A549 (cell line): ENCODE measurements around the gene PBX1. TPM values are rescaled to one million over a fixed set of nuclear protein-coding genes. Genes with fewer than 3 reads are reported as not detected.

Experiments
- ATAC-seq, 2 experiments: fragments of 200-7000 bp in 1 of 2; fragments of >200 bp in 1 of 2; cut with Nextera tagmentation in 1 of 2; cut with Tn5 transposase in 1 of 2; 3 replicates each; pipeline versions ENCODE4 v1.8.0 to v1.9.1; 2018 to 2020; ENCODE audit warnings: mild to moderate bottlenecking in 1 of 2, moderate library complexity in 1 of 2
- CTCF ChIA-PET: fragments of 300-600 bp; sonication (Branson Sonifier 250); formaldehyde crosslinking; extraction: SDS; loops from one replicate; lab custom pipeline; 2021; ENCODE audit warnings: antibody characterized with exemption, inconsistent platforms; lab: Yijun Ruan, JAX
- POLR2A ChIA-PET: fragments of 350-600 bp; formaldehyde crosslinking; extraction: SDS; loops from one replicate; lab custom pipeline; 2021; ENCODE audit warnings: antibody characterized with exemption, inconsistent platforms; lab: Yijun Ruan, JAX
- DNase-seq, 2 experiments: peaks; one replicate each; pipeline versions ENCODE4 v3.0.0 to v3.0.0-alpha.2; 2011 to 2016; ENCODE audit warnings: low read depth in 1 of 2, low spot score in 1 of 2
- FAIRE-seq: peaks from 2 replicates; lab custom pipeline; 2011; peaks lifted over from hg19 to GRCh38; lab: Jason Lieb, UNC
- H3K27ac ChIP-seq, 2 experiments: fragments of >200 bp; sonication (Bioruptor Twin); formaldehyde crosslinking; 3 replicates each; pipeline ENCODE4 v1.5.1; 2016 to 2017
- H3K4me1 ChIP-seq: fragments of >200 bp; sonication (Bioruptor Twin); formaldehyde crosslinking; 3 replicates; pipeline ENCODE4 v1.6.1; 2016
- H3K4me2 ChIP-seq: fragments of >200 bp; sonication (Bioruptor Twin); formaldehyde crosslinking; 3 replicates; pipeline ENCODE4 v1.6.1; 2016
- H3K4me3 ChIP-seq: fragments of >200 bp; sonication (Bioruptor Twin); formaldehyde crosslinking; 3 replicates; pipeline ENCODE4 v1.5.1; 2016
- H3K9me3 ChIP-seq: fragments of >200 bp; sonication (Bioruptor Twin); formaldehyde crosslinking; 3 replicates; pipeline ENCODE4 v1.6.1; 2016
- CEBPB ChIP-seq, 2 experiments: fragments of >200 bp in 1 of 2; sonication (Bioruptor Twin) in 1 of 2; formaldehyde crosslinking in 1 of 2; IDR thresholded peaks; 2 replicates each; pipeline ENCODE4 v1.6.1; 2012 to 2016
- CHD2 ChIP-seq: fragments of 150-350 bp; IDR thresholded peaks from 2 replicates; pipeline ENCODE4 v1.6.1; 2014; ENCODE audit warnings: low read length; ENCODE audit not compliant: partially characterized antibody
- EHMT2 ChIP-seq: fragments of 200-600 bp; sonication (generic); IDR thresholded peaks from 2 replicates; pipeline ENCODE4 v1.6.1; 2016; ENCODE audit warnings: antibody characterized with exemption, low read depth, mild to moderate bottlenecking, moderate library complexity
- FOSL2 ChIP-seq, 2 experiments: fragments of 450-650 bp in 1 of 2; fragments of >200 bp in 1 of 2; sonication (Bioruptor Twin) in 1 of 2; formaldehyde crosslinking; IDR thresholded peaks; 2 replicates each; pipeline versions ENCODE4 v1.5.0 to v1.6.1; 2016 to 2020; ENCODE audit warnings: mild to moderate bottlenecking in 1 of 2, moderate library complexity in 1 of 2
- FOXS1 ChIP-seq: fragments of 250-450 bp; sonication (Bioruptor Pico); IDR thresholded peaks from 2 replicates; pipeline ENCODE4 v1.5.0; 2020; ENCODE audit warnings: mild to moderate bottlenecking, moderate library complexity
- GATA3 ChIP-seq: IDR thresholded peaks from 2 replicates; pipeline ENCODE4 v1.6.1; 2012; ENCODE audit warnings: borderline replicate concordance
- HEYL ChIP-seq: fragments of 250-450 bp; sonication (Bioruptor Pico); IDR thresholded peaks from 2 replicates; pipeline ENCODE4 v1.8.0; 2021; ENCODE audit warnings: mild to moderate bottlenecking, moderate library complexity
- HOXB5 ChIP-seq: fragments of 250-450 bp; sonication (Bioruptor Pico); IDR thresholded peaks from 2 replicates; pipeline ENCODE4 v1.5.0; 2020; ENCODE audit warnings: mild to moderate bottlenecking, moderate library complexity
- JUNB ChIP-seq: fragments of >200 bp; sonication (Bioruptor Twin); formaldehyde crosslinking; IDR thresholded peaks from 2 replicates; pipeline ENCODE4 v1.6.1; 2016
- NFE2L2 ChIP-seq: fragments of 150-350 bp; conservative IDR thresholded peaks from 2 replicates; pipeline ENCODE4 v1.6.1; 2014; ENCODE audit warnings: low read length
- RARB ChIP-seq: fragments of 250-450 bp; sonication (Bioruptor Pico); IDR thresholded peaks from 2 replicates; pipeline ENCODE4 v1.8.0; 2021; ENCODE audit warnings: mild to moderate bottlenecking, moderate library complexity
- TFCP2L1 ChIP-seq: fragments of 250-450 bp; sonication (Bioruptor Pico); IDR thresholded peaks from 2 replicates; pipeline ENCODE4 v1.5.0; 2021; ENCODE audit warnings: mild to moderate bottlenecking
- ZSCAN20 ChIP-seq: fragments of 250-450 bp; sonication (Bioruptor Pico); IDR thresholded peaks from 2 replicates; pipeline ENCODE4 v1.8.0; 2022; ENCODE audit warnings: mild to moderate bottlenecking, moderate library complexity
- WGBS: methylation state at CpG from one replicate; pipeline ENCODE4 v1.1.6; 2017; ENCODE audit errors: missing lambda C conversion rate; 5-methylcytosine and 5-hydroxymethylcytosine counted together
- polyA plus RNA-seq, 4 experiments: library from polyadenylated mRNA; depleted of rRNA in 3 of 4; stranded (reverse); fragments of >200 nt; fragmentation: RNase III in 1 of 4; extraction: RNeasy Plus Mini Kit Qiagen cat#74134 plus additional on column Dnase treatment in 1 of 4; gene quantifications; 2 replicates in 3 of 4; 3 replicates in 1 of 4; pipeline ENCODE4 v1.2.3, GENCODE V29; 2011 to 2017
- TF ChIP-seq, protein P1 (sequence below): fragments of 450-650 bp; IDR thresholded peaks from 2 replicates; pipeline ENCODE4 v1.6.1; 2014; ENCODE audit warnings: antibody characterized with exemption
- TF ChIP-seq, protein P2 (sequence below): IDR thresholded peaks from 2 replicates; pipeline ENCODE4 v1.6.1; 2012; ENCODE audit warnings: low read depth, borderline replicate concordance
- TF ChIP-seq, protein P3 (sequence below): fragments of >200 bp; sonication (Bioruptor Twin); formaldehyde crosslinking; IDR thresholded peaks from 3 replicates; pipeline ENCODE4 v1.5.1; 2016
- TF ChIP-seq, protein P4 (sequence below): IDR thresholded peaks from 2 replicates; pipeline ENCODE4 v1.6.1; 2012
- TF ChIP-seq, protein P5 (sequence below): fragments of 250-450 bp; sonication (Bioruptor Pico); IDR thresholded peaks from 2 replicates; pipeline ENCODE4 v1.5.0; 2021; ENCODE audit warnings: mild to moderate bottlenecking, moderate library complexity, borderline replicate concordance

The PBX1 gene
- polyA plus RNA-seq, 2 of the 4 experiments (the other 2 are of a cell fraction) = 47.8 to 61.5 TPM

DNA sequence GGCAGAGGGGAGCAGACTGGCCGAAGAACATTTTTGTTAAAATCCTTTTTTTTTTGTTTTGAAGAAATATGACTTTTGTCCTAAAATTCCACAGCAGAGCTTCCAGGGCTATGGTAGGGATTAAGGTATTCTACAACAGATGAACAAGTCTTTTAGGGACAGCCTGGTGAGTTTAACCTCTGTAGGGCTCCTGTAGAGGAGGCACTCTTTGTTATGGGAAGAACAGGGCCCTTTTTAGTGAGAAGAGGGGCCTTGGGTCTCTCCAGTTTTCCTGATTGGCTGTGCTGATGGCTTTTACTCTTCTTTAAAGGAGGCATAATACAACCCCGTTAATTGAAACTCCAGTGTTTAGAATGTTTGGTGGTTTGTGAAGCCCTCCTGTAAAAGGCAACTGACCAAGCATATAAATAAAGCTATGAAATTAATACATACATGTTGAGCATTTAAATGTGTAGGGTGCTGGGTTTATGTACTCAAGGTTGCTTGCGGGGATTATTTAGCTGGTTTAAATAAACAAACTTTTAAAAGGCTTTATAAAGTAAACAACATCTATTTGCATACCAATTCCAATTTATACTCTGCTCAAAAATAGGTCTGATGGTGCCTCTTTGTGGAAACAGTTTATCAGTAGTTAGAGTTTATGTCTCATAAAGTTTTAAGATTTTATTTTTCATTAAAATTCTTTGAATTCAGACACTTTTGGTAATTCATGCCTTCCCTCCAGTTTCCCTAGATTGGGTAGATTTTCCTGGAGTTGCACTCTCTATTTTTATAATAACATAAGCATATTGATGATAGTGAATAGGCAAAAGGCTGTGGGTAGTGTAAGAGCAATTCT, 46.5 kb downstream of the PBX1 start:
- Histone ChIP-seq H3K9me3 (no peaks in the 10 kb centered on the region), H3K4me3 (no peak overlapping the region), H3K4me1 (peaks cover 71% of the 10 kb centered on the region), H3K27ac (peak overlapping the region in 1 of 2 experiments; percentile 29; a peak in 2 of 6 replicates), H3K4me2 (peak overlapping the region; percentile 14; the same call in 1 of the 3 replicates)
- no peak for FAIRE-seq
- 75% methylated on average over 3 of the region's 3 CpGs for WGBS
- TF ChIP-seq HOXB5 (CRISPR knock-in tag) (no peak), ZSCAN20 (CRISPR knock-in tag) (no peak), JUNB (no peak), EHMT2 (no peak), NFE2L2 (no peak)
- POLR2A ChIA-PET = no interaction called here
- no peak for ATAC-seq
- no peak for DNase-seq
- CTCF ChIA-PET = no interaction called here

DNA sequence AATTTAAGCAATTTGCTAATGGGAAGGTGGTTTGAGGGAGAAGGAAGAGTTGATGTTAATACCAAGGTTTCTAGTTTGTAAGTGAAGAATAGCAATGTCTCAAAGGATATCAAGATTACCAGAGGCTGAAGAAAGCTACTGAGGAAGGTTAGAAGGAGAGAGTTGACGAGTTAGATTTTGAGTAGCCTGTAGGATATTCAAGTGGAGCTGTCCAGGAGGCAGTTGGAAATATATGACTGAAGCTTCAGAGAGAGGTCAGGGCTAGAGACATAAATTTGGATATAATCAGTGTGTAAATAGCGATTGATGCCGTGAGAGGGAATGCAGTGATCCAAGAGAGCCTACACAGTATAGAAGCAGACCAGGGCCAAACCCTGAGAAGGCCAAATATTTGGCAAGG, 48.4 kb downstream of the PBX1 start:
- no peak for TF ChIP-seq FOXS1 (CRISPR knock-in tag)
- TF ChIP-seq HEYL (CRISPR knock-in tag) = no peak
- TF ChIP-seq, protein P1, sequence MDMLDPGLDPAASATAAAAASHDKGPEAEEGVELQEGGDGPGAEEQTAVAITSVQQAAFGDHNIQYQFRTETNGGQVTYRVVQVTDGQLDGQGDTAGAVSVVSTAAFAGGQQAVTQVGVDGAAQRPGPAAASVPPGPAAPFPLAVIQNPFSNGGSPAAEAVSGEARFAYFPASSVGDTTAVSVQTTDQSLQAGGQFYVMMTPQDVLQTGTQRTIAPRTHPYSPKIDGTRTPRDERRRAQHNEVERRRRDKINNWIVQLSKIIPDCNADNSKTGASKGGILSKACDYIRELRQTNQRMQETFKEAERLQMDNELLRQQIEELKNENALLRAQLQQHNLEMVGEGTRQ = no peak
- TF ChIP-seq, protein P2, sequence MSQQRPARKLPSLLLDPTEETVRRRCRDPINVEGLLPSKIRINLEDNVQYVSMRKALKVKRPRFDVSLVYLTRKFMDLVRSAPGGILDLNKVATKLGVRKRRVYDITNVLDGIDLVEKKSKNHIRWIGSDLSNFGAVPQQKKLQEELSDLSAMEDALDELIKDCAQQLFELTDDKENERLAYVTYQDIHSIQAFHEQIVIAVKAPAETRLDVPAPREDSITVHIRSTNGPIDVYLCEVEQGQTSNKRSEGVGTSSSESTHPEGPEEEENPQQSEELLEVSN = no peak
- TF ChIP-seq RARB (CRISPR knock-in tag) = no peak
- TF ChIP-seq, all 56 proteins: peak for 0
- 84% methylated on average over 3 of the region's 3 CpGs for WGBS
- DNase-seq = no peak
- Histone ChIP-seq H3K4me2 (no peak overlapping the region), H3K4me1 (peaks cover 78% of the 10 kb centered on the region), H3K4me3 (no peak overlapping the region), H3K9me3 (no peaks in the 10 kb centered on the region), H3K27ac (peak overlapping the region in 1 of 2 experiments; percentile 10; a peak in 1 of 6 replicates)
- FAIRE-seq = no peak
- CTCF ChIA-PET = interaction anchor here (0.6 to 1.4 kb wide), 3 partner anchors 9 to 466 kb away, joined by 3 to 5 read pairs (median 4); no protein-coding TSS in a partner anchor
- POLR2A ChIA-PET = no interaction called here
- ATAC-seq = no peak

DNA sequence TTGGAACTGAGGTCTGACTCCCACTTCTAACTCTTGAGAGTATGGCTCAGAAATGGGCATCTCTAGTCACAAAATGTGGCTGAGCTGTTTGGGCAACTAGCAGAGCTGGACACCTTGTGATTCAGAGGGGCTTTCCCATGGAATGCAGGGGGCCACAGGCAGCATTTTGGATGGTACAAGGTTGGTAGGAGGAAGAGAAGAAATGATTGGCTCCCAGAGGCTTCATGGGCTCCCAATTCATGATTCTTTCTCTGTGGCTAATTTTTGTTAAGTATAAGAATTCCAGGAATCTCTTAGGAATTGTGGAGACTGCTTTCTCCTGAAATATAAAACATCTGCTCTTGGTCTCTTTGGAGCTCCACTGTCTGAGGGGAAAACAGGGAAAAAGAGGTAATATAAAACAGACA, 49.7 kb downstream of the PBX1 start:
- Histone ChIP-seq H3K4me1 (peaks cover 78% of the 10 kb centered on the region), H3K9me3 (no peaks in the 10 kb centered on the region), H3K27ac (peak overlapping the region in 1 of 2 experiments; percentile 54; a peak in 2 of 6 replicates), H3K4me3 (no peak overlapping the region), H3K4me2 (0 out of 3 replicates have a peak overlapping the region, but pooled peaks have one; percentile 23)
- FAIRE-seq (no peak), DNase-seq (no peak), ATAC-seq (no peak)
- TF ChIP-seq FOXS1 (CRISPR knock-in tag) = no peak
- TF ChIP-seq CHD2 = no peak
- TF ChIP-seq TFCP2L1 (CRISPR knock-in tag) = no peak
- TF ChIP-seq, protein P3, sequence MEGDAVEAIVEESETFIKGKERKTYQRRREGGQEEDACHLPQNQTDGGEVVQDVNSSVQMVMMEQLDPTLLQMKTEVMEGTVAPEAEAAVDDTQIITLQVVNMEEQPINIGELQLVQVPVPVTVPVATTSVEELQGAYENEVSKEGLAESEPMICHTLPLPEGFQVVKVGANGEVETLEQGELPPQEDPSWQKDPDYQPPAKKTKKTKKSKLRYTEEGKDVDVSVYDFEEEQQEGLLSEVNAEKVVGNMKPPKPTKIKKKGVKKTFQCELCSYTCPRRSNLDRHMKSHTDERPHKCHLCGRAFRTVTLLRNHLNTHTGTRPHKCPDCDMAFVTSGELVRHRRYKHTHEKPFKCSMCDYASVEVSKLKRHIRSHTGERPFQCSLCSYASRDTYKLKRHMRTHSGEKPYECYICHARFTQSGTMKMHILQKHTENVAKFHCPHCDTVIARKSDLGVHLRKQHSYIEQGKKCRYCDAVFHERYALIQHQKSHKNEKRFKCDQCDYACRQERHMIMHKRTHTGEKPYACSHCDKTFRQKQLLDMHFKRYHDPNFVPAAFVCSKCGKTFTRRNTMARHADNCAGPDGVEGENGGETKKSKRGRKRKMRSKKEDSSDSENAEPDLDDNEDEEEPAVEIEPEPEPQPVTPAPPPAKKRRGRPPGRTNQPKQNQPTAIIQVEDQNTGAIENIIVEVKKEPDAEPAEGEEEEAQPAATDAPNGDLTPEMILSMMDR = no peak
- ChIA-PET POLR2A (no interaction called here), CTCF (no interaction called here)

DNA sequence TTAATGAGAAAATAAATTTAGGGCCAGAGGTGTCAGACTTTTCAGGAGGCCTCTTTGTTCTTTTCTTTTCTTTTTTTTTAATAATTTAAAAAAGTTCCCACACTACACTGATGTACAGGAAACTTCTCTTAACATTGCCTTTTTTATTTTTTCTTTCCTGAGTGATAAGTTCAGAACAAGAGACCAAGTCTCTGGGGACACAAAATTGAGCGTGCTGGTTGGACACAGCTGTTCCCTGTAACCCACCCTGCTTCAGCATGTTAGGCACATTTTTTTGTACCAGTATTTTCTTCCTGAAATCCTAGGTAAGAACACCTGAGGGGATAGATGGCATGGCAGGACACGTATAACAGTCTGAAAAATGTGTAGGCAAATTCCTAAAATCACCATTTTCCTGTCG, 50.1 kb downstream of the PBX1 start:
- H3K27ac ChIP-seq = peak overlapping the region in 1 of 2 experiments; percentile 77; a peak in 1 of 6 replicates
- TF ChIP-seq NFE2L2 (no peak), FOXS1 (CRISPR knock-in tag) (no peak), CEBPB (IDR thresholded peaks at IDR 0.05) (no peak), TFCP2L1 (CRISPR knock-in tag) (no peak), FOSL2 (IDR thresholded peaks at IDR 0.05) (no peak), FOSL2 (CRISPR knock-in tag; IDR thresholded peaks at IDR 0.05) (no peak), GATA3 (no peak)
- TF ChIP-seq, protein P2 = no peak
- TF ChIP-seq, protein P4, sequence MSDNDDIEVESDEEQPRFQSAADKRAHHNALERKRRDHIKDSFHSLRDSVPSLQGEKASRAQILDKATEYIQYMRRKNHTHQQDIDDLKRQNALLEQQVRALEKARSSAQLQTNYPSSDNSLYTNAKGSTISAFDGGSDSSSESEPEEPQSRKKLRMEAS = no peak
- TF ChIP-seq, protein P5, sequence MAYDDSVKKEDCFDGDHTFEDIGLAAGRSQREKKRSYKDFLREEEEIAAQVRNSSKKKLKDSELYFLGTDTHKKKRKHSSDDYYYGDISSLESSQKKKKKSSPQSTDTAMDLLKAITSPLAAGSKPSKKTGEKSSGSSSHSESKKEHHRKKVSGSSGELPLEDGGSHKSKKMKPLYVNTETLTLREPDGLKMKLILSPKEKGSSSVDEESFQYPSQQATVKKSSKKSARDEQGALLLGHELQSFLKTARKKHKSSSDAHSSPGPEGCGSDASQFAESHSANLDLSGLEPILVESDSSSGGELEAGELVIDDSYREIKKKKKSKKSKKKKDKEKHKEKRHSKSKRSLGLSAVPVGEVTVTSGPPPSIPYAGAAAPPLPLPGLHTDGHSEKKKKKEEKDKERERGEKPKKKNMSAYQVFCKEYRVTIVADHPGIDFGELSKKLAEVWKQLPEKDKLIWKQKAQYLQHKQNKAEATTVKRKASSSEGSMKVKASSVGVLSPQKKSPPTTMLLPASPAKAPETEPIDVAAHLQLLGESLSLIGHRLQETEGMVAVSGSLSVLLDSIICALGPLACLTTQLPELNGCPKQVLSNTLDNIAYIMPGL (CRISPR knock-in tag) = no peak
- TF ChIP-seq, all 56 proteins: peak for 0
- WGBS = 82% methylated on average over 3 of the region's 3 CpGs
- no peak overlapping the region for H3K4me2 ChIP-seq
- DNase-seq = no peak
- no peak for ATAC-seq
- CTCF ChIA-PET = no interaction called here
- no peaks in the 10 kb centered on the region for H3K9me3 ChIP-seq
- POLR2A ChIA-PET = no interaction called here
- FAIRE-seq = no peak
- H3K4me1 ChIP-seq = peaks cover 78% of the 10 kb centered on the region
- no peak overlapping the region for H3K4me3 ChIP-seq
